Transverse colon (tissue), 4 donors: Measurements from ENCODE around the gene PTPN9.

Experiments used
- CTCF ChIP-seq, 5 experiments: fragments of 200-600 bp in 3 of 5; fragments of 450-650 bp in 2 of 5; sonication (generic) in 3 of 5; IDR thresholded peaks; 1 replicate in 2 of 5; 2 replicates in 3 of 5; pipeline ENCODE4 v1.5.1; 2016 to 2017; ENCODE audit warnings: antibody characterized with exemption in 5 of 5, inconsistent platforms in 3 of 5, mild to moderate bottlenecking in 2 of 5, moderate library complexity in 1 of 5
- EP300 ChIP-seq: sonication (generic); formaldehyde crosslinking; IDR thresholded peaks from one replicate; pipeline ENCODE4 v1.6.1; 2017; ENCODE audit warnings: antibody characterized with exemption, low read depth
- POLR2A ChIP-seq: fragments of 450-650 bp; IDR thresholded peaks from one replicate; pipeline ENCODE4 v1.6.1; 2016; ENCODE audit warnings: antibody characterized with exemption, mild to moderate bottlenecking, moderate library complexity
- POLR2AphosphoS5 ChIP-seq, 3 donors: sonication (generic); formaldehyde crosslinking; IDR thresholded peaks; one replicate each; pipeline ENCODE4 v1.6.1; 2016; ENCODE audit warnings: antibody characterized with exemption in 3 of 3

GRCh38 chr15:75577401-75578172 is 1.5 kb downstream of the PTPN9 start:
- TF ChIP-seq EP300: no peak
- no peak for TF ChIP-seq CTCF (IDR thresholded peaks at IDR 0.05)
- no peak for TF ChIP-seq POLR2A
- no peak for TF ChIP-seq POLR2AphosphoS5 (IDR thresholded peaks at IDR 0.05)
